Keratinocyte (primary cell): ENCODE data around the gene TIA1. TPM values are rescaled to one million over a fixed set of nuclear protein-coding genes. Genes with fewer than 3 reads are reported as not detected.
"Not testable (repeated sequence)": the region's sequence is repeated elsewhere in the genome, so short reads cannot be mapped to it uniquely, and the experiment has no call there.

Experiments used
- DNase-seq: peaks from one replicate; pipeline ENCODE4 v3.0.0-alpha.2; 2011; ENCODE audit warnings: low read depth, missing footprints, low spot score
- FAIRE-seq: peaks from 2 replicates; lab custom pipeline; 2011; peaks lifted over from hg19 to GRCh38; lab: Jason Lieb, UNC
- H2AFZ ChIP-seq: 2 replicates; pipeline ENCODE4 v1.6.0; 2012; ENCODE audit warnings: low read length, control low read depth, inconsistent platforms; ENCODE audit not compliant: control insufficient read depth
- H3K27ac ChIP-seq: 2 replicates; pipeline ENCODE4 v1.5.1; 2011; ENCODE audit warnings: low read length; ENCODE audit not compliant: control insufficient read depth, insufficient read depth
- H3K27me3 ChIP-seq: 3 replicates; pipeline ENCODE4 v1.6.0; 2011; ENCODE audit warnings: low read length; ENCODE audit not compliant: control insufficient read depth, insufficient read depth; ENCODE audit errors: extremely low read depth
- H3K36me3 ChIP-seq, 2 experiments: 2 replicates in 1 of 2; 3 replicates in 1 of 2; pipeline ENCODE4 v1.5.1; 2011; ENCODE audit warnings: low read length in 2 of 2, mild to moderate bottlenecking in 1 of 2; ENCODE audit not compliant: control insufficient read depth in 2 of 2, insufficient read depth in 2 of 2; ENCODE audit errors: extremely low read depth in 1 of 2
- H3K4me1 ChIP-seq: 3 replicates; pipeline ENCODE4 v1.5.1; 2011; ENCODE audit warnings: low read length; ENCODE audit not compliant: control insufficient read depth, insufficient read depth; ENCODE audit errors: extremely low read depth
- H3K4me2 ChIP-seq: 3 replicates; pipeline ENCODE4 v1.6.0; 2011; ENCODE audit warnings: low read depth, low read length; ENCODE audit not compliant: control insufficient read depth, insufficient read depth; ENCODE audit errors: extremely low read depth
- H3K4me3 ChIP-seq, 3 experiments: fragments of 200-600 bp in 1 of 3; sonication (generic) in 1 of 3; 2 replicates in 2 of 3; 3 replicates in 1 of 3; pipeline ENCODE4 v1.5.1; 2011 to 2016; ENCODE audit warnings: low read length in 3 of 3, mild to moderate bottlenecking in 3 of 3, control low read depth in 2 of 3, inconsistent platforms in 1 of 3, low read depth in 1 of 3, mixed read lengths in 1 of 3, mixed run types in 1 of 3, moderate library complexity in 1 of 3; ENCODE audit not compliant: control insufficient read depth in 2 of 3, insufficient read depth in 2 of 3; ENCODE audit errors: extremely low read depth in 1 of 3
- H3K79me2 ChIP-seq: 2 replicates; pipeline ENCODE4 v1.6.0; 2012; ENCODE audit warnings: low read length; ENCODE audit not compliant: control insufficient read depth, insufficient read depth
- H3K9ac ChIP-seq: 3 replicates; pipeline ENCODE4 v1.6.0; 2011; ENCODE audit warnings: low read length; ENCODE audit not compliant: control insufficient read depth, insufficient read depth; ENCODE audit errors: extremely low read depth
- H3K9me1 ChIP-seq: 3 replicates; pipeline ENCODE4 v1.6.0; 2011; ENCODE audit warnings: low read length; ENCODE audit not compliant: control insufficient read depth, insufficient read depth; ENCODE audit errors: extremely low read depth
- H3K9me3 ChIP-seq: 2 replicates; pipeline ENCODE4 v1.5.1; 2012; ENCODE audit warnings: low read depth, low read length; ENCODE audit not compliant: control insufficient read depth
- H4K20me1 ChIP-seq: 3 replicates; pipeline ENCODE4 v1.6.0; 2011; ENCODE audit warnings: low read length; ENCODE audit not compliant: control insufficient read depth, insufficient read depth; ENCODE audit errors: extremely low read depth
- CTCF ChIP-seq, 3 experiments: IDR thresholded peaks in 1 of 3; conservative IDR thresholded peaks in 1 of 3; optimal IDR thresholded peaks in 1 of 3; 2 replicates in 2 of 3; 3 replicates in 1 of 3; pipeline versions ENCODE3 to v1.5.1; 2011; ENCODE audit warnings: low read length in 3 of 3, mild to moderate bottlenecking in 3 of 3, moderate library complexity in 2 of 3, control low read depth in 1 of 3, inconsistent platforms in 1 of 3; ENCODE audit not compliant: insufficient read depth in 2 of 3; ENCODE audit errors: extremely low read depth in 1 of 3
- EZH2 ChIP-seq: IDR thresholded peaks from one replicate; pipeline ENCODE4 v1.6.1; 2012; ENCODE audit warnings: inconsistent platforms, mild to moderate bottlenecking, low read length, moderate library complexity
- dilution Hi-C: fragments of 300-500 bp; cut with MboI; formaldehyde crosslinking; loops from one replicate; pipeline ENCODE4 v1.7.0; 2020; ENCODE audit warnings: low sequenced_read_pairs; ENCODE audit not compliant: extremely low pct_ligation_motif_present
- polyA plus RNA-seq, 5 experiments: library from polyadenylated mRNA; depleted of rRNA in 3 of 5; stranded (reverse) in 3 of 5; stranded (forward) in 1 of 5; unstranded in 1 of 5; fragments of >200 nt; gene quantifications; 1 replicate in 1 of 5; 2 replicates in 3 of 5; 3 replicates in 1 of 5; pipeline versions ENCODE4 v1.2.1 to v1.2.3, GENCODE V29; 2011 to 2012; ENCODE audit warnings: missing spikeins in 2 of 5, low read depth in 1 of 5, low replicate concordance in 1 of 5

Gene TIA1
- polyA plus RNA-seq, 1 donor (not counting 4 experiments of a cell fraction or from before 2014, with no cell fraction given), result 76.3 TPM

- Histone ChIP-seq H3K36me3 (no peaks in the 10 kb centered on the region), H3K27me3 (no peaks in the 10 kb centered on the region), H4K20me1 (no peaks in the 10 kb centered on the region), H3K4me1 (peaks cover 9% of the 10 kb centered on the region), H3K4me2 (no peak overlapping the region), H2AFZ (no peak overlapping the region), H3K9me1 (no peaks in the 10 kb centered on the region), H3K27ac (no peak overlapping the region), H3K79me2 (no peaks in the 10 kb centered on the region), H3K9ac (no peak overlapping the region), H3K9me3 (no peaks in the 10 kb centered on the region), H3K4me3 (no peak overlapping the region)
- TF ChIP-seq CTCF (optimal IDR thresholded peaks at IDR 0.05 in 1 of 3, IDR thresholded peaks at IDR 0.05 in 1 of 3, conservative IDR thresholded peaks at IDR 0.05 in 1 of 3; ENCODE audit: extremely low read depth in 1 of 3, insufficient read depth in 2 of 3, low read length in 3 of 3), result no peak
- no peak for TF ChIP-seq EZH2
- DNase-seq (no peak), FAIRE-seq (no peak)
- dilution Hi-C loops, result no loop called here
Observed at GRCh38 chr2:70188460-70188859, 60.0 kb downstream of the TIA1 start.

- H4K20me1 ChIP-seq, H3K27me3 ChIP-seq, H3K9ac ChIP-seq, H3K9me1 ChIP-seq, H3K79me2 ChIP-seq, H3K27ac ChIP-seq, H2AFZ ChIP-seq, H3K4me3 ChIP-seq, DNase-seq, H3K36me3 ChIP-seq, H3K4me2 ChIP-seq, H3K9me3 ChIP-seq, dilution Hi-C loops, FAIRE-seq, H3K4me1 ChIP-seq: not testable (repeated sequence)
Observed at GRCh38 chr2:70187170-70187569, 61.3 kb downstream of the TIA1 start.

GRCh38 chr2:70182689-70183088, 65.7 kb downstream of the TIA1 start:
- Histone ChIP-seq H3K4me2 (no peak overlapping the region), H3K27ac (no peak overlapping the region), H3K79me2 (no peaks in the 10 kb centered on the region), H3K4me1 (no peaks in the 10 kb centered on the region), H3K27me3 (no peaks in the 10 kb centered on the region), H3K9me3 (no peaks in the 10 kb centered on the region), H2AFZ (no peak overlapping the region), H3K4me3 (no peak overlapping the region), H3K9ac (no peak overlapping the region), H3K9me1 (no peaks in the 10 kb centered on the region), H4K20me1 (no peaks in the 10 kb centered on the region), H3K36me3 (peaks cover 6 to 10% of the 10 kb centered on the region in 2 experiments)
- FAIRE-seq, result no peak
- DNase-seq, result no peak
- dilution Hi-C loops, result no loop called here
- TF ChIP-seq CTCF (optimal IDR thresholded peaks at IDR 0.05 in 1 of 3, IDR thresholded peaks at IDR 0.05 in 1 of 3, conservative IDR thresholded peaks at IDR 0.05 in 1 of 3; ENCODE audit: extremely low read depth in 1 of 3, insufficient read depth in 2 of 3, low read length in 3 of 3), result no peak
- no peak for TF ChIP-seq EZH2
